Activated B cell treated with CpG ODN at 0.5 μM for 24 hours (primary cell): ENCODE data around the gene CLCN3. TPM values are rescaled to one million over a fixed set of nuclear protein-coding genes. Genes with fewer than 3 reads are reported as not detected.
"Not testable (repeated sequence)": the region's sequence is repeated elsewhere in the genome, so short reads cannot be mapped to it uniquely, and the experiment has no call there.

ENCODE experiments used
- ATAC-seq: fragments of 200-7000 bp; cut with Tn5 transposase; one replicate; pipeline ENCODE4 v1.10.0; 2021; ENCODE audit warnings: low read depth, mild to moderate bottlenecking, moderate library complexity
- CTCF ChIA-PET: fragments of 350-600 bp; sonication (Branson Sonifier 250); formaldehyde crosslinking; loops from one replicate; lab custom pipeline; 2021; ENCODE audit warnings: antibody characterized with exemption; lab: Charles Lee
- POLR2A ChIA-PET: fragments of 350-600 bp; sonication (Branson Sonifier 250); formaldehyde crosslinking; loops from one replicate; lab custom pipeline; 2021; ENCODE audit warnings: antibody characterized with exemption; lab: Charles Lee
- DNase-seq: peaks from one replicate; pipeline ENCODE4 v3.0.0; 2022
- H3K27ac Mint-ChIP-seq: one replicate; pipeline ENCODE4 v1.8.0; 2020; ENCODE audit warnings: mixed read lengths
- H3K27me3 Mint-ChIP-seq: one replicate; pipeline ENCODE4 v1.8.0; 2021; ENCODE audit warnings: mixed read lengths
- H3K36me3 Mint-ChIP-seq: one replicate; pipeline ENCODE4 v1.8.0; 2021; ENCODE audit warnings: low read depth, mixed read lengths
- H3K4me1 Mint-ChIP-seq: one replicate; pipeline ENCODE4 v1.8.0; 2021; ENCODE audit warnings: mixed read lengths
- H3K4me3 Mint-ChIP-seq: one replicate; pipeline ENCODE4 v1.8.0; 2020; ENCODE audit warnings: mild to moderate bottlenecking, mixed read lengths
- H3K9me3 Mint-ChIP-seq: one replicate; pipeline ENCODE4 v1.8.0; 2020; ENCODE audit warnings: mixed read lengths
- intact Hi-C: fragments of 100-400 bp; cut with micrococcal nuclease; formaldehyde crosslinking; loops from one replicate; pipeline ENCODE4 v1.15.1; 2024
- total RNA-seq: library from RNA; stranded (reverse); gene quantifications from 2 replicates; pipeline ENCODE4 v1.2.3, GENCODE V29; 2022
- TF ChIP-seq, protein P1 (sequence below): fragments of 200-600 bp; IDR thresholded peaks from one replicate; pipeline ENCODE4 v1.8.0; 2022; ENCODE audit warnings: antibody characterized with exemption, mild to moderate bottlenecking

Gene CLCN3
- total RNA-seq, 1 donor from 2014 or later, result 28.6 TPM

DNA sequence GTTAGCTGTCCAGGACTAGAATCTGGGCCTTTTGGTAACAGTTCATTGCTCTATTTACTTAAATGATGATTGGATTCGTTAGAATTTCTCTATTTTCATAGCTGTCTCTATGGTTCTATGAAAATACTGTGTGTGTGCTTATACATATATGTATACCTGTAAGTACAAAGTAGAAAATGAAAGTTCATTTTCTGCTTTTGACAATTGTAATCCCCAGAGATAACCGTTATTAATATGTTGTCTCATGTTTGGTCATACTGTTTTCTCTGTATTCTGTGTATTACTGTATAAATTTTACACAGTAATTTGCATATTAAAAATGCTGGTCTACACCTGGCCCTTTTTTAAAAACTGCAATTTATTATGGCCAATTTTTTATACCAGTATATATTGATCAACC is 55.4 kb downstream of the CLCN3 start:
- Mint-ChIP-seq H3K4me3 (no peak overlapping the region), H3K4me1 (peaks cover 4% of the 10 kb centered on the region), H3K27ac (no peak overlapping the region), H3K9me3 (no peaks in the 10 kb centered on the region), H3K27me3 (no peaks in the 10 kb centered on the region), H3K36me3 (peaks cover 19% of the 10 kb centered on the region)
- DNase-seq (no peak), ATAC-seq (no peak)
- ChIA-PET CTCF (no interaction called here), POLR2A (no interaction called here)
- TF ChIP-seq, protein P1, sequence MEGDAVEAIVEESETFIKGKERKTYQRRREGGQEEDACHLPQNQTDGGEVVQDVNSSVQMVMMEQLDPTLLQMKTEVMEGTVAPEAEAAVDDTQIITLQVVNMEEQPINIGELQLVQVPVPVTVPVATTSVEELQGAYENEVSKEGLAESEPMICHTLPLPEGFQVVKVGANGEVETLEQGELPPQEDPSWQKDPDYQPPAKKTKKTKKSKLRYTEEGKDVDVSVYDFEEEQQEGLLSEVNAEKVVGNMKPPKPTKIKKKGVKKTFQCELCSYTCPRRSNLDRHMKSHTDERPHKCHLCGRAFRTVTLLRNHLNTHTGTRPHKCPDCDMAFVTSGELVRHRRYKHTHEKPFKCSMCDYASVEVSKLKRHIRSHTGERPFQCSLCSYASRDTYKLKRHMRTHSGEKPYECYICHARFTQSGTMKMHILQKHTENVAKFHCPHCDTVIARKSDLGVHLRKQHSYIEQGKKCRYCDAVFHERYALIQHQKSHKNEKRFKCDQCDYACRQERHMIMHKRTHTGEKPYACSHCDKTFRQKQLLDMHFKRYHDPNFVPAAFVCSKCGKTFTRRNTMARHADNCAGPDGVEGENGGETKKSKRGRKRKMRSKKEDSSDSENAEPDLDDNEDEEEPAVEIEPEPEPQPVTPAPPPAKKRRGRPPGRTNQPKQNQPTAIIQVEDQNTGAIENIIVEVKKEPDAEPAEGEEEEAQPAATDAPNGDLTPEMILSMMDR, result no peak
- intact Hi-C loops, result no loop called here

DNA sequence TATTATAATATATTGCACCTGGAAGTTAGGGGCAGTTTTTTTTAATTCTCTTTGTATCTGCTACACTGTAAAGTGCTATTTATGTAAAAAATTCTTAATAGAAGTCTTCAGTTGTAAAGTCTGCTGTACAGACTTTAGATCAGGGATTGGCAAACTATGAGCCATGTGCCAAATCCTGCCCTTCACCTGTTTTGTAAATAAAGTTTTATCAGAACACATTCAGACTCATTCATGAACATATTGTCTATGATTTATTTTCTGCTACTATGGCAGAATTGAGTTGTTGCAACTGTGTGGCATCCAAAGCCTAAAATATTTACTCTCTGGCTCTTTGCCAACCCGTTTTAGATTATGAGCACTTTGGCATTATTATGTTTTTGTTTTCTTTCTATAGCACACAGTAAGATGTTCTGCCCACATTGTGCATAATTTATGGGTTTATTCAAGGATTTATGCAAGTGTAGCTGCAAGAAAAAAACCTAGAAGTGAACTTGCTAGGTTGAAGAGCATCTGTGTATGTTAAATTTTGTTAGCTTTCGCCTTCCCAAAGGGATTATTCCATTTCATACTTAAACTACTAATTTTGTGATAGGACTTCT is 56.9 kb downstream of the CLCN3 start:
- DNase-seq (no peak), ATAC-seq (no peak)
- Mint-ChIP-seq H3K36me3 (peaks cover 18% of the 10 kb centered on the region), H3K27ac (no peak overlapping the region), H3K9me3 (no peaks in the 10 kb centered on the region), H3K27me3 (no peaks in the 10 kb centered on the region), H3K4me1 (peaks cover 4% of the 10 kb centered on the region), H3K4me3 (no peak overlapping the region)
- CTCF ChIA-PET, result no interaction called here
- TF ChIP-seq, protein P1, result no peak
- intact Hi-C loops, result no loop called here
- POLR2A ChIA-PET, result no interaction called here

DNA sequence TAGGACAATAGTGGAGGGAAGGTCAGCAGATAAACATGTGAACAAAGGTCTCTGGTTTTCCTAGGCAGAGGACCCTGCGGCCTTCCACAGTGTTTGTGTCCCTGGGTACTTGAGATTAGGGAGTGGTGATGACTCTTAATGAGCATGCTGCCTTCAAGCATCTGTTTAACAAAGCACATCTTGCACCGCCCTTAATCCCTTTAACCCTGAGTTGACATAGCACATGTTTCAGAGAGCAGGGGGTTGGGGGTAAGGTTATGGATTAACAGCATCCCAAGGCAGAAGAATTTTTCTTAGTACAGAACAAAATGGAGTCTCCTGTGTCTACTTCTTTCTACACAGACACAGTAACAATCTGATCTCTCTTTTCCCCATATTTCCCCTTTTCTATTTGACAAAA is 58.1 kb downstream of the CLCN3 start:
- peaks cover 24% of the 10 kb centered on the region for H3K36me3 Mint-ChIP-seq
- H3K27me3 Mint-ChIP-seq, H3K27ac Mint-ChIP-seq: not testable (repeated sequence)

DNA sequence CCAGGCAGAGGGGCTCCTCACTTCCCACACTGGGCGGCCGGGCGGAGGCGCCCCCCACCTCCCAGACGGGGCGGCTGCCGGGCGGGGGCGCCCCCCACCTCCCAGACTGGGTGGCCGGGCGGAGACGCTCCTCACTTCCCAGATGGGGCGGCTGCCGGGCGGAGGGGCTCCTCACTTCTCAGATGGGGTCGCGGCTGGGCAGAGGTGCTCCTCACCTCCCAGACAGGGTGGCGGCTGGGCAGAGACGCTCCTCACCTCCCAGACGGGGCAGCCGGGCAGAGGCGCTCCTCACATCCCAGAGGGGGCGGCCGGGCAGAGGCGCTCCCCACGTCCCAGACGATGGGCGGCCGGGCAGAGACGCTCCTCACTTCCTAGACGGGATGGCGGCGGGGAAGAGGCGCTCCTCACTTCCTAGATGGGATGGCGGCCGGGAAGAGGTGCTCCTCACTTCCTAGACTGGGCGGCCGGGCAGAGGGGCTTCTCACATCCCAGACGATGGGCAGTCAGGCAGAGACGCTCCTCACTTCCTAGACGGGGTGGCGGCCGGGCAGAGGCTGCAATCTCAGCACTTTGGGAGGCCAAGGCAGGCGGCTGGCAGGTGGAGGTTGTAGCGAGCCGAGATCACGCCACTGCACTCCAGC is 58.7 kb downstream of the CLCN3 start:
- H3K27ac Mint-ChIP-seq, H3K4me3 Mint-ChIP-seq, H3K4me1 Mint-ChIP-seq, intact Hi-C loops, DNase-seq, POLR2A ChIA-PET, CTCF ChIA-PET, H3K27me3 Mint-ChIP-seq, H3K9me3 Mint-ChIP-seq, ATAC-seq: not testable (repeated sequence)
- peaks cover 28% of the 10 kb centered on the region for H3K36me3 Mint-ChIP-seq

More for the DNA sequence above, 58.1 kb downstream of the CLCN3 start:
- POLR2A ChIA-PET, H3K4me1 Mint-ChIP-seq, intact Hi-C loops, H3K4me3 Mint-ChIP-seq, CTCF ChIA-PET, H3K9me3 Mint-ChIP-seq, ATAC-seq, DNase-seq: not testable (repeated sequence)

DNA sequence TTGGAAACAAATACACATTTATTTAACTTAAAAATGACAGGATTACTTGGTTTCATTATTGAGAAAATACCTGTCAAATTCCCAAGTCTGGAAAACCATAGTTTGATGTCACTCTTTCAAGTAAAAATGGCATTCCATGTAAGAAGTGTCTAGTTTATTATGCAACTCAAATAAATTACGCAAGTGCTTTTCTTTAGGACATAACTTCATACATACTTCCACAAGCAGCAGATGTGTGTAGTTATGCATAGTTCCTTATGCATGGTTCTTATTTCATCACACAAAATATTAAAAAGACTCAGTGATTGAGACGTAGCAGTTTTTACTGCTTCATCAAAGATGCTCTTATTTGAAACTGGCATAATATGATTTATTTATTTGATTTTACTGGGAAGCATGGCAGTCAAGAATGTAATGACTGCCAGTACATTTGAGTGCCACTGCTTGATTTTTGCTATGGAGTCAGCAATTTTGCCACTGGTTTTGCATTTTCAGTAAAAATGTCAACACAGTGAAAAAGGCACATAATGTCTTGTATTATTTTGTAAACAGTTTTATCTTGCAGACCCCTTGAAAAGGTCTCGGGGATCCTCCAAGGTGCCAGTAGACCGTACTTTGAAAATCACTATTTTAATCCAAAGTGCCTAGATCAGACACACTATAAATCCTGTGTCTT is 62.1 kb downstream of the CLCN3 start:
- TF ChIP-seq, protein P1, result no peak
- ChIA-PET POLR2A (no interaction called here), CTCF (no interaction called here)
- H3K36me3 Mint-ChIP-seq, result peaks cover 44% of the 10 kb centered on the region
- intact Hi-C loops, result no loop called here
- H3K27me3 Mint-ChIP-seq, result no peaks in the 10 kb centered on the region
- no peak overlapping the region for H3K27ac Mint-ChIP-seq
- H3K9me3 Mint-ChIP-seq, result no peaks in the 10 kb centered on the region
- ATAC-seq, result no peak
- no peak for DNase-seq
- H3K4me3 Mint-ChIP-seq, result no peak overlapping the region
- H3K4me1 Mint-ChIP-seq, result no peaks in the 10 kb centered on the region

DNA sequence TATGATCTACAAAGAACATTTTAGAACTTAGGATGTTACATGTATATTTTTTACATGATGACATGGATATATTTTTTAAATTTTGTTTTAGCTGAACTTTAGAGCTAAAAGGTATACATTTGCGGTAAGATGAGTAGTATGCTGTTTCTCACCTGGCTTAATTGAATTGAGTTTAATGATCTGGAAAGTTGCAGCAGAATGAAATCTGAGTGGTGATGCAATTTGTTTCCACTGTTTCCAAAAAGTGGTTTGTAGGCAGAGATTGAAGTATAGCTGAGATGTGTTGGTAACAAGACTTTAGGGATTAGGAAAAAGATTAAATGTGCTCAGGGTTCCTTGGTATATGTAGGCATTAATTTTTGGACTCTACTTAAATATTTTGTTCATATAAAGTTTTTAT is 69.3 kb downstream of the CLCN3 start:
- H3K27ac Mint-ChIP-seq, result no peak overlapping the region
- no peak overlapping the region for H3K4me3 Mint-ChIP-seq
- H3K9me3 Mint-ChIP-seq, result no peaks in the 10 kb centered on the region
- ChIA-PET POLR2A (interaction anchor here (0.7 kb wide), 1 partner anchor 13 kb away, joined by 11 read pairs; no protein-coding TSS in a partner anchor), CTCF (no interaction called here)
- H3K4me1 Mint-ChIP-seq, result no peaks in the 10 kb centered on the region
- intact Hi-C loops, result no loop called here
- no peaks in the 10 kb centered on the region for H3K27me3 Mint-ChIP-seq
- DNase-seq (no peak), ATAC-seq (no peak)
- H3K36me3 Mint-ChIP-seq, result peaks cover 54% of the 10 kb centered on the region
- TF ChIP-seq, protein P1, result no peak
